Subcutaneous adipose tissue (tissue), 4 donors: ENCODE measurements around the gene CCSAP. TPM values are rescaled to one million over a fixed set of nuclear protein-coding genes. Genes with fewer than 3 reads are reported as not detected.

ENCODE experiments used
- CTCF ChIP-seq: fragments of 450-650 bp; IDR thresholded peaks from one replicate; pipeline ENCODE4 v1.5.1; 2016; ENCODE audit warnings: low read depth, mild to moderate bottlenecking, control low read depth, antibody characterized with exemption, moderate library complexity
- small RNA-seq: library from RNA; depleted of rRNA; stranded (forward); fragments of <200 nt; gene quantifications from one replicate; pipeline ENCODE3, GENCODE V24; 2016
- total RNA-seq, 4 donors: library from RNA; depleted of rRNA; stranded (reverse); fragments of >200 nt; gene quantifications; one replicate each; pipeline ENCODE4 v1.1.0, GENCODE V29; 2016

The CCSAP gene
- total RNA-seq, 4 donors from 2014 or later = 5.4 to 15.6 (median 7.1) TPM

GRCh38 chr1:229279242-229279641 is 63.6 kb downstream of the CCSAP start:
- TF ChIP-seq CTCF = no peak

- TF ChIP-seq CTCF = no peak
These were observed 64.6 kb downstream of the CCSAP start for GRCh38 chr1:229278120-229278741.

GRCh38 chr1:229275005-229275404 is 67.8 kb downstream of the CCSAP start:
- no peak for TF ChIP-seq CTCF

GRCh38 chr1:229273507-229274232 is 69.2 kb downstream of the CCSAP start:
- TF ChIP-seq CTCF = no peak

GRCh38 chr1:229272164-229273158 is 70.4 kb downstream of the CCSAP start:
- no peak for TF ChIP-seq CTCF

- no peak for TF ChIP-seq CTCF
These were observed 71.2 kb downstream of the CCSAP start for GRCh38 chr1:229271448-229272159.

Small RNAs within 50 kb of the gene (small RNA-seq; reads per million reads assigned to genes)
- not detected for gene RNU6-180P

Other genes with a start within 250 kb of the CCSAP start
- gene RAB4A, start 71.9 kb downstream of the CCSAP start, total RNA-seq = 10 to 100 TPM; 26.0 to 46.2 (median 37.5) TPM
- gene ACTA1, start 91.0 kb upstream of the CCSAP start, total RNA-seq = not detected
- 10 to 100 TPM; 22.6 to 52.5 (median 25.8) TPM for gene NUP133, start 165.3 kb upstream of the CCSAP start, total RNA-seq
- 10 to 100 TPM; 13.4 to 20.7 (median 17.6) TPM for gene ABCB10, start 215.7 kb upstream of the CCSAP start, total RNA-seq